Measurements from ENCODE around the gene TEP1.
A peak's percentile ranks its signal among the peaks of the same experiment; 100 is the strongest.

GRCh38 chr14:20415782-20416206 lies 2.5 kb upstream of the TEP1 start:
- TF ChIP-seq, protein P1, sequence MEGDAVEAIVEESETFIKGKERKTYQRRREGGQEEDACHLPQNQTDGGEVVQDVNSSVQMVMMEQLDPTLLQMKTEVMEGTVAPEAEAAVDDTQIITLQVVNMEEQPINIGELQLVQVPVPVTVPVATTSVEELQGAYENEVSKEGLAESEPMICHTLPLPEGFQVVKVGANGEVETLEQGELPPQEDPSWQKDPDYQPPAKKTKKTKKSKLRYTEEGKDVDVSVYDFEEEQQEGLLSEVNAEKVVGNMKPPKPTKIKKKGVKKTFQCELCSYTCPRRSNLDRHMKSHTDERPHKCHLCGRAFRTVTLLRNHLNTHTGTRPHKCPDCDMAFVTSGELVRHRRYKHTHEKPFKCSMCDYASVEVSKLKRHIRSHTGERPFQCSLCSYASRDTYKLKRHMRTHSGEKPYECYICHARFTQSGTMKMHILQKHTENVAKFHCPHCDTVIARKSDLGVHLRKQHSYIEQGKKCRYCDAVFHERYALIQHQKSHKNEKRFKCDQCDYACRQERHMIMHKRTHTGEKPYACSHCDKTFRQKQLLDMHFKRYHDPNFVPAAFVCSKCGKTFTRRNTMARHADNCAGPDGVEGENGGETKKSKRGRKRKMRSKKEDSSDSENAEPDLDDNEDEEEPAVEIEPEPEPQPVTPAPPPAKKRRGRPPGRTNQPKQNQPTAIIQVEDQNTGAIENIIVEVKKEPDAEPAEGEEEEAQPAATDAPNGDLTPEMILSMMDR (conservative IDR thresholded peaks at IDR 0.05) = peak; percentile 69
- TF ChIP-seq ZFX (IDR thresholded peaks at IDR 0.05) = no peak

Measured in C4-2B (cell line).